HG03175 (cell line): ENCODE results near the gene APOBR.
"Not testable (repeated sequence)": the region's sequence is repeated elsewhere in the genome, so short reads cannot be mapped to it uniquely, and the experiment has no call there.

ENCODE experiments used
- ATAC-seq: cut with Tn5 transposase; IDR thresholded peaks from one replicate; pipeline ENCODE4 v1.9.1; 2021; ENCODE audit warnings: mild to moderate bottlenecking, moderate library complexity; ENCODE audit not compliant: unreplicated experiment

APOBR gene

GRCh38 chr16:28527100-28527785 lies 32.8 kb downstream of the APOBR start:
- ATAC-seq = not testable (repeated sequence)

- no peak for ATAC-seq
Observed at GRCh38 chr16:28527985-28528384, 33.5 kb downstream of the APOBR start.

GRCh38 chr16:28528463-28528867 lies 34.0 kb downstream of the APOBR start:
- no peak for ATAC-seq

GRCh38 chr16:28529124-28529523 lies 34.7 kb downstream of the APOBR start:
- no peak for ATAC-seq

- ATAC-seq = no peak
Observed at GRCh38 chr16:28531777-28532744, 37.6 kb downstream of the APOBR start.

GRCh38 chr16:28532940-28533647 lies 38.7 kb downstream of the APOBR start:
- no peak for ATAC-seq

- ATAC-seq = no peak
Observed at GRCh38 chr16:28534542-28535373, 40.3 kb downstream of the APOBR start.

GRCh38 chr16:28537076-28537475 lies 42.6 kb downstream of the APOBR start:
- no peak for ATAC-seq

- no peak for ATAC-seq
Observed at GRCh38 chr16:28537964-28538732, 43.7 kb downstream of the APOBR start.

GRCh38 chr16:28538733-28539596 lies 44.5 kb downstream of the APOBR start, which contains the start of gene NUPR1:
TSS of gene NUPR1 (minus strand) at chr16:28538974. CDS start at chr16:28538907, 67 bp downstream.
- no peak for ATAC-seq

GRCh38 chr16:28540346-28540745 lies 45.9 kb downstream of the APOBR start:
- no peak for ATAC-seq

GRCh38 chr16:28542646-28543045 lies 48.2 kb downstream of the APOBR start:
- no peak for ATAC-seq

GRCh38 chr16:28543072-28543471 lies 48.6 kb downstream of the APOBR start:
- ATAC-seq = no peak

GRCh38 chr16:28544998-28545397 lies 50.6 kb downstream of the APOBR start:
- no peak for ATAC-seq

GRCh38 chr16:28545964-28546363 lies 51.5 kb downstream of the APOBR start:
- ATAC-seq = not testable (repeated sequence)

GRCh38 chr16:28546626-28547025 lies 52.2 kb downstream of the APOBR start:
- no peak for ATAC-seq

GRCh38 chr16:28548306-28548802 lies 53.9 kb downstream of the APOBR start:
- no peak for ATAC-seq
